ENCODE data around the gene PCYOX1L. TPM values are rescaled to one million over a fixed set of nuclear protein-coding genes. Genes with fewer than 3 reads are reported as not detected.

Gene PCYOX1L
- total and polyA plus RNA-seq, 2 of the 8 experiments (the other 6 are each of a cell fraction or from before 2014, with no cell fraction given): 6.8 to 17.2 TPM

GRCh38 chr5:149356391-149356790 is 1.5 kb upstream of the PCYOX1L start (continued):
- no peak for TF ChIP-seq E2F6 (IDR thresholded peaks at IDR 0.05)
